ENCODE results near the gene PARP11. TPM values are rescaled to one million over a fixed set of nuclear protein-coding genes. Genes with fewer than 3 reads are reported as not detected.

The PARP11 gene
- polyA plus RNA-seq, 2 donors = 1.6 to 2.1 TPM

GRCh38 chr12:3810540-3810939, 62.7 kb downstream of the PARP11 start:
- Histone ChIP-seq H3K9me3 (ENCODE audit: control insufficient read depth in 2 of 2, insufficient read depth in 1 of 2, low read depth in 1 of 2, low read length in 1 of 2) (no peaks in the 10 kb centered on the region), H3K4me3 (ENCODE audit: low read depth in 1 of 2, low read length in 2 of 2) (no peak overlapping the region), H3K27me3 (ENCODE audit: control insufficient read depth in 1 of 2, insufficient read depth in 2 of 2, low read length in 2 of 2) (no peaks in the 10 kb centered on the region), H3K27ac (ENCODE audit: low read depth in 2 of 2, low read length in 1 of 2) (no peak overlapping the region), H3K36me3 (ENCODE audit: control insufficient read depth in 2 of 2, insufficient read depth in 2 of 2, low read length in 1 of 2) (no peaks in the 10 kb centered on the region), H3K4me1 (ENCODE audit: control insufficient read depth in 2 of 2, insufficient read depth in 2 of 2, low read length in 1 of 2) (no peaks in the 10 kb centered on the region)

- no peaks in the 10 kb centered on the region for H3K9me3 ChIP-seq (ENCODE audit: control insufficient read depth in 2 of 2, insufficient read depth in 1 of 2, low read depth in 1 of 2, low read length in 1 of 2)
- no peak overlapping the region for H3K27ac ChIP-seq (ENCODE audit: low read depth in 2 of 2, low read length in 1 of 2)
- no peak overlapping the region for H3K4me3 ChIP-seq (ENCODE audit: low read depth in 1 of 2, low read length in 2 of 2)
- H3K4me1 ChIP-seq (ENCODE audit: control insufficient read depth in 2 of 2, insufficient read depth in 2 of 2, low read length in 1 of 2) = no peaks in the 10 kb centered on the region
- H3K36me3 ChIP-seq (ENCODE audit: control insufficient read depth in 2 of 2, insufficient read depth in 2 of 2, low read length in 1 of 2) = no peaks in the 10 kb centered on the region
- 93 to 95% methylated on average over 5 of the region's 5 CpGs for WGBS, 2 donors
- H3K27me3 ChIP-seq (ENCODE audit: control insufficient read depth in 1 of 2, insufficient read depth in 2 of 2, low read length in 2 of 2) = no peaks in the 10 kb centered on the region
Observed at GRCh38 chr12:3810016-3810370, 63.2 kb downstream of the PARP11 start.

GRCh38 chr12:3809357-3810015, 63.7 kb downstream of the PARP11 start:
- Histone ChIP-seq H3K9me3 (ENCODE audit: control insufficient read depth in 2 of 2, insufficient read depth in 1 of 2, low read depth in 1 of 2, low read length in 1 of 2) (no peaks in the 10 kb centered on the region), H3K36me3 (ENCODE audit: control insufficient read depth in 2 of 2, insufficient read depth in 2 of 2, low read length in 1 of 2) (no peaks in the 10 kb centered on the region), H3K27me3 (ENCODE audit: control insufficient read depth in 1 of 2, insufficient read depth in 2 of 2, low read length in 2 of 2) (no peaks in the 10 kb centered on the region), H3K4me1 (ENCODE audit: control insufficient read depth in 2 of 2, insufficient read depth in 2 of 2, low read length in 1 of 2) (no peaks in the 10 kb centered on the region), H3K27ac (ENCODE audit: low read depth in 2 of 2, low read length in 1 of 2) (no peak overlapping the region), H3K4me3 (ENCODE audit: low read depth in 1 of 2, low read length in 2 of 2) (no peak overlapping the region)
- 84 to 87% methylated on average over 6 of the region's 6 CpGs for whole genome bisulfite sequencing, 2 donors

GRCh38 chr12:3805077-3805476, 68.1 kb downstream of the PARP11 start:
- H3K4me1 ChIP-seq (ENCODE audit: control insufficient read depth in 2 of 2, insufficient read depth in 2 of 2, low read length in 1 of 2) = no peaks in the 10 kb centered on the region
- no peaks in the 10 kb centered on the region for H3K9me3 ChIP-seq (ENCODE audit: control insufficient read depth in 2 of 2, insufficient read depth in 1 of 2, low read depth in 1 of 2, low read length in 1 of 2)
- 82 to 93% methylated on average over 1 of the region's 1 CpG for WGBS, 2 donors

GRCh38 chr12:3803865-3804472, 69.2 kb downstream of the PARP11 start:
- Histone ChIP-seq H3K4me1 (ENCODE audit: control insufficient read depth in 2 of 2, insufficient read depth in 2 of 2, low read length in 1 of 2) (no peaks in the 10 kb centered on the region), H3K36me3 (ENCODE audit: control insufficient read depth in 2 of 2, insufficient read depth in 2 of 2, low read length in 1 of 2) (no peaks in the 10 kb centered on the region), H3K27me3 (ENCODE audit: control insufficient read depth in 1 of 2, insufficient read depth in 2 of 2, low read length in 2 of 2) (no peaks in the 10 kb centered on the region), H3K9me3 (ENCODE audit: control insufficient read depth in 2 of 2, insufficient read depth in 1 of 2, low read depth in 1 of 2, low read length in 1 of 2) (no peaks in the 10 kb centered on the region), H3K27ac (ENCODE audit: low read depth in 2 of 2, low read length in 1 of 2) (no peak overlapping the region), H3K4me3 (ENCODE audit: low read depth in 1 of 2, low read length in 2 of 2) (no peak overlapping the region)
- WGBS, 2 donors = 42 to 43% methylated on average over 14 of the region's 14 CpGs

More at GRCh38 chr12:3805077-3805476, 68.1 kb downstream of the PARP11 start:
- Histone ChIP-seq H3K27ac (ENCODE audit: low read depth in 2 of 2, low read length in 1 of 2) (no peak overlapping the region), H3K27me3 (ENCODE audit: control insufficient read depth in 1 of 2, insufficient read depth in 2 of 2, low read length in 2 of 2) (no peaks in the 10 kb centered on the region), H3K36me3 (ENCODE audit: control insufficient read depth in 2 of 2, insufficient read depth in 2 of 2, low read length in 1 of 2) (no peaks in the 10 kb centered on the region), H3K4me3 (ENCODE audit: low read depth in 1 of 2, low read length in 2 of 2) (no peak overlapping the region)

GRCh38 chr12:3802721-3803120, 70.5 kb downstream of the PARP11 start:
- Histone ChIP-seq H3K27ac (ENCODE audit: low read depth in 2 of 2, low read length in 1 of 2) (no peak overlapping the region), H3K36me3 (ENCODE audit: control insufficient read depth in 2 of 2, insufficient read depth in 2 of 2, low read length in 1 of 2) (no peaks in the 10 kb centered on the region), H3K9me3 (ENCODE audit: control insufficient read depth in 2 of 2, insufficient read depth in 1 of 2, low read depth in 1 of 2, low read length in 1 of 2) (no peaks in the 10 kb centered on the region), H3K4me1 (ENCODE audit: control insufficient read depth in 2 of 2, insufficient read depth in 2 of 2, low read length in 1 of 2) (no peaks in the 10 kb centered on the region), H3K27me3 (ENCODE audit: control insufficient read depth in 1 of 2, insufficient read depth in 2 of 2, low read length in 2 of 2) (no peaks in the 10 kb centered on the region), H3K4me3 (ENCODE audit: low read depth in 1 of 2, low read length in 2 of 2) (no peak overlapping the region)
- 77 to 86% methylated on average over 5 of the region's 5 CpGs for WGBS, 2 donors

GRCh38 chr12:3797531-3798048, 75.6 kb downstream of the PARP11 start:
- no peaks in the 10 kb centered on the region for H3K27me3 ChIP-seq (ENCODE audit: control insufficient read depth in 1 of 2, insufficient read depth in 2 of 2, low read length in 2 of 2)
- H3K4me3 ChIP-seq (ENCODE audit: low read depth in 1 of 2, low read length in 2 of 2) = no peak overlapping the region
- no peak overlapping the region for H3K27ac ChIP-seq (ENCODE audit: low read depth in 2 of 2, low read length in 1 of 2)
- no peaks in the 10 kb centered on the region for H3K4me1 ChIP-seq (ENCODE audit: control insufficient read depth in 2 of 2, insufficient read depth in 2 of 2, low read length in 1 of 2)
- H3K36me3 ChIP-seq (ENCODE audit: control insufficient read depth in 2 of 2, insufficient read depth in 2 of 2, low read length in 1 of 2) = no peaks in the 10 kb centered on the region
- H3K9me3 ChIP-seq (ENCODE audit: control insufficient read depth in 2 of 2, insufficient read depth in 1 of 2, low read depth in 1 of 2, low read length in 1 of 2) = no peaks in the 10 kb centered on the region
- 86 to 90% methylated on average over 3 of the region's 3 CpGs for WGBS, 2 donors

GRCh38 chr12:3795492-3796133, 77.6 kb downstream of the PARP11 start:
- Histone ChIP-seq H3K4me3 (ENCODE audit: low read depth in 1 of 2, low read length in 2 of 2) (no peak overlapping the region), H3K9me3 (ENCODE audit: control insufficient read depth in 2 of 2, insufficient read depth in 1 of 2, low read depth in 1 of 2, low read length in 1 of 2) (no peaks in the 10 kb centered on the region), H3K27ac (ENCODE audit: low read depth in 2 of 2, low read length in 1 of 2) (no peak overlapping the region), H3K36me3 (ENCODE audit: control insufficient read depth in 2 of 2, insufficient read depth in 2 of 2, low read length in 1 of 2) (no peaks in the 10 kb centered on the region), H3K27me3 (ENCODE audit: control insufficient read depth in 1 of 2, insufficient read depth in 2 of 2, low read length in 2 of 2) (no peaks in the 10 kb centered on the region), H3K4me1 (ENCODE audit: control insufficient read depth in 2 of 2, insufficient read depth in 2 of 2, low read length in 1 of 2) (no peaks in the 10 kb centered on the region)
- 54 to 59% methylated on average over 5 of the region's 5 CpGs for WGBS, 2 donors

GRCh38 chr12:3795066-3795465, 78.1 kb downstream of the PARP11 start:
- WGBS, 2 donors = 30 to 43% methylated on average over 2 of the region's 2 CpGs
- no peaks in the 10 kb centered on the region for H3K27me3 ChIP-seq (ENCODE audit: control insufficient read depth in 1 of 2, insufficient read depth in 2 of 2, low read length in 2 of 2)
- H3K36me3 ChIP-seq (ENCODE audit: control insufficient read depth in 2 of 2, insufficient read depth in 2 of 2, low read length in 1 of 2) = no peaks in the 10 kb centered on the region
- H3K4me3 ChIP-seq (ENCODE audit: low read depth in 1 of 2, low read length in 2 of 2) = no peak overlapping the region
- H3K27ac ChIP-seq (ENCODE audit: low read depth in 2 of 2, low read length in 1 of 2) = no peak overlapping the region
- H3K9me3 ChIP-seq (ENCODE audit: control insufficient read depth in 2 of 2, insufficient read depth in 1 of 2, low read depth in 1 of 2, low read length in 1 of 2) = no peaks in the 10 kb centered on the region
- no peaks in the 10 kb centered on the region for H3K4me1 ChIP-seq (ENCODE audit: control insufficient read depth in 2 of 2, insufficient read depth in 2 of 2, low read length in 1 of 2)

Measured in esophagus (tissue), 2 donors.